IPS DF 6.9 (cell line): ENCODE data around the gene RPS6KA3.
"Not testable (repeated sequence)": the region's sequence is repeated elsewhere in the genome, so short reads cannot be mapped to it uniquely, and the experiment has no call there.

Source experiments
- DNase-seq: peaks from one replicate; pipeline ENCODE4 v3.0.0-alpha.2; 2013; ENCODE audit warnings: low read depth, low spot score
- H3K27ac ChIP-seq: one replicate; pipeline ENCODE4 v1.5.1; 2013; ENCODE audit warnings: low read length, control low read depth
- H3K27me3 ChIP-seq: 2 replicates; pipeline ENCODE4 v1.6.1; 2013; ENCODE audit warnings: mild to moderate bottlenecking, low read length; ENCODE audit not compliant: control insufficient read depth, insufficient read depth
- H3K36me3 ChIP-seq: 2 replicates; pipeline ENCODE4 v1.6.1; 2013; ENCODE audit warnings: low read length; ENCODE audit not compliant: control insufficient read depth, insufficient read depth
- H3K4me1 ChIP-seq: 2 replicates; pipeline ENCODE4 v1.6.1; 2013; ENCODE audit warnings: low read length; ENCODE audit not compliant: control insufficient read depth, insufficient read depth
- H3K4me3 ChIP-seq: 2 replicates; pipeline ENCODE4 v1.5.1; 2013; ENCODE audit warnings: mild to moderate bottlenecking, low read length
- H3K9me3 ChIP-seq: 2 replicates; pipeline ENCODE4 v1.6.1; 2013; ENCODE audit warnings: low read length, inconsistent platforms; ENCODE audit not compliant: control insufficient read depth, insufficient read depth
- WGBS: extraction: QIAGEN DNeasy Blood & Tissue Kit; methylation state at CpG from one replicate; pipeline ENCODE4 v1.1.7; 2013; ENCODE audit warnings: mixed read lengths, missing lambda C conversion rate; ENCODE audit not compliant: insufficient read length, insufficient coverage; 5-methylcytosine and 5-hydroxymethylcytosine counted together

RPS6KA3 gene

GRCh38 chrX:20265726-20266681 lies 705 bp downstream of the RPS6KA3 start:
- no peak for DNase-seq
- H3K27ac ChIP-seq = no peak overlapping the region
- peak overlapping the region; percentile 85 for H3K4me3 ChIP-seq
- peaks cover 5% of the 10 kb centered on the region; the same call in 1 of the 2 replicates for H3K27me3 ChIP-seq
- no peaks in the 10 kb centered on the region for H3K9me3 ChIP-seq
- H3K36me3 ChIP-seq = no peaks in the 10 kb centered on the region
- H3K4me1 ChIP-seq = 0 out of 2 replicates have a peak, but pooled peaks cover 3% of the 10 kb centered on the region
- WGBS = no CpG with 5 or more reads among the region's 75 CpGs

GRCh38 chrX:20265221-20265725 lies 1.4 kb downstream of the RPS6KA3 start:
- whole genome bisulfite sequencing = no CpG with 5 or more reads among the region's 26 CpGs
- peaks cover 5% of the 10 kb centered on the region; the same call in 1 of the 2 replicates for H3K27me3 ChIP-seq
- no peak overlapping the region for H3K27ac ChIP-seq
- H3K4me1 ChIP-seq = 0 out of 2 replicates have a peak, but pooled peaks cover 3% of the 10 kb centered on the region
- H3K4me3 ChIP-seq = peak overlapping the region; percentile 85; the same call in 1 of the 2 replicates
- DNase-seq = no peak
- H3K9me3 ChIP-seq = no peaks in the 10 kb centered on the region
- H3K36me3 ChIP-seq = no peaks in the 10 kb centered on the region

GRCh38 chrX:20263474-20263873 lies 3.2 kb downstream of the RPS6KA3 start:
- peaks cover under 1% of the 10 kb centered on the region; the same call in 1 of the 2 replicates for H3K27me3 ChIP-seq
- no peaks in the 10 kb centered on the region for H3K9me3 ChIP-seq
- WGBS = no CpG with 5 or more reads among the region's 2 CpGs
- H3K4me1 ChIP-seq = 0 out of 2 replicates have a peak, but pooled peaks cover under 1% of the 10 kb centered on the region
- H3K27ac ChIP-seq = no peak overlapping the region
- no peak overlapping the region for H3K4me3 ChIP-seq
- no peak for DNase-seq
- no peaks in the 10 kb centered on the region for H3K36me3 ChIP-seq

GRCh38 chrX:20260885-20261284 lies 5.8 kb downstream of the RPS6KA3 start:
- H3K9me3 ChIP-seq = no peaks in the 10 kb centered on the region
- H3K27ac ChIP-seq = no peak overlapping the region
- DNase-seq = no peak
- no peaks in the 10 kb centered on the region for H3K36me3 ChIP-seq
- H3K27me3 ChIP-seq = no peaks in the 10 kb centered on the region
- WGBS = no CpG with 5 or more reads among the region's 2 CpGs
- no peaks in the 10 kb centered on the region for H3K4me1 ChIP-seq
- no peak overlapping the region for H3K4me3 ChIP-seq

- Histone ChIP-seq H3K4me1 (no peaks in the 10 kb centered on the region), H3K27me3 (no peaks in the 10 kb centered on the region), H3K4me3 (no peak overlapping the region), H3K9me3 (no peaks in the 10 kb centered on the region), H3K27ac (no peak overlapping the region), H3K36me3 (no peaks in the 10 kb centered on the region)
- no peak for DNase-seq
- no CpG with 5 or more reads among the region's 4 CpGs for WGBS
Measured at GRCh38 chrX:20254712-20255299, 11.9 kb downstream of the RPS6KA3 start.

GRCh38 chrX:20253232-20253543 lies 13.5 kb downstream of the RPS6KA3 start:
- Histone ChIP-seq H3K27me3 (no peaks in the 10 kb centered on the region), H3K4me1 (no peaks in the 10 kb centered on the region), H3K9me3 (no peaks in the 10 kb centered on the region), H3K27ac (no peak overlapping the region), H3K36me3 (no peaks in the 10 kb centered on the region), H3K4me3 (no peak overlapping the region)
- WGBS = no CpG with 5 or more reads among the region's 1 CpG
- no peak for DNase-seq

- WGBS = no CpG with 5 or more reads among the region's 6 CpGs
- H3K27ac ChIP-seq = no peak overlapping the region
- H3K4me3 ChIP-seq = no peak overlapping the region
- no peaks in the 10 kb centered on the region for H3K36me3 ChIP-seq
- DNase-seq = no peak
- no peaks in the 10 kb centered on the region for H3K9me3 ChIP-seq
- H3K27me3 ChIP-seq = no peaks in the 10 kb centered on the region
- H3K4me1 ChIP-seq = no peaks in the 10 kb centered on the region
Measured at GRCh38 chrX:20252381-20253231, 14.1 kb downstream of the RPS6KA3 start.

GRCh38 chrX:20251691-20252090 lies 15.0 kb downstream of the RPS6KA3 start:
- H3K27me3 ChIP-seq = no peaks in the 10 kb centered on the region
- no peak for DNase-seq
- no peak overlapping the region for H3K4me3 ChIP-seq
- H3K4me1 ChIP-seq = no peaks in the 10 kb centered on the region
- H3K36me3 ChIP-seq = no peaks in the 10 kb centered on the region
- no peaks in the 10 kb centered on the region for H3K9me3 ChIP-seq
- no peak overlapping the region for H3K27ac ChIP-seq

GRCh38 chrX:20250146-20250545 lies 16.6 kb downstream of the RPS6KA3 start:
- not testable (repeated sequence) for H3K4me3 ChIP-seq, H3K9me3 ChIP-seq, DNase-seq, H3K27me3 ChIP-seq, H3K4me1 ChIP-seq, H3K36me3 ChIP-seq, H3K27ac ChIP-seq

GRCh38 chrX:20248592-20249192 lies 18.0 kb downstream of the RPS6KA3 start:
- Histone ChIP-seq H3K4me1 (no peaks in the 10 kb centered on the region), H3K9me3 (no peaks in the 10 kb centered on the region), H3K27me3 (no peaks in the 10 kb centered on the region), H3K36me3 (no peaks in the 10 kb centered on the region), H3K4me3 (no peak overlapping the region), H3K27ac (no peak overlapping the region)
- WGBS = no CpG with 5 or more reads among the region's 7 CpGs
- no peak for DNase-seq
